Right lobe of liver (tissue), 6 donors: ENCODE data around the gene GTF2H4. TPM values are rescaled to one million over a fixed set of nuclear protein-coding genes. Genes with fewer than 3 reads are reported as not detected.
"Not testable (repeated sequence)": the region's sequence is repeated elsewhere in the genome, so short reads cannot be mapped to it uniquely, and the experiment has no call there.

Source experiments
- ATAC-seq, 4 donors: fragments of 200-7000 bp; cut with Tn5 transposase; one replicate each; pipeline ENCODE4 v1.9.1; 2020; ENCODE audit warnings: mild to moderate bottlenecking in 4 of 4, moderate library complexity in 4 of 4
- DNase-seq, 3 donors: peaks; one replicate each; pipeline ENCODE4 v3.0.0-alpha.2; 2020
- H3K27ac ChIP-seq, 3 donors: fragments of 200-600 bp; one replicate each; pipeline ENCODE4 v1.8.0; 2022
- H3K27me3 ChIP-seq, 2 donors: fragments of 200-600 bp; one replicate each; pipeline ENCODE4 v1.8.0; 2022
- H3K36me3 ChIP-seq, 4 donors: fragments of 200-600 bp; sonication (generic) in 1 of 4; one replicate each; pipeline versions ENCODE4 v1.5.1 to v1.8.0; 2017 to 2022; ENCODE audit warnings: control low read depth in 1 of 4
- H3K4me1 ChIP-seq, 4 donors: fragments of 200-600 bp; sonication (generic) in 1 of 4; one replicate each; pipeline versions ENCODE4 v1.5.1 to v1.8.0; 2017 to 2022; ENCODE audit warnings: control low read depth in 1 of 4
- H3K4me3 ChIP-seq, 3 donors: fragments of 200-600 bp; one replicate each; pipeline ENCODE4 v1.8.0; 2022
- H3K9me3 ChIP-seq, 4 donors: fragments of 200-600 bp; sonication (generic) in 1 of 4; one replicate each; pipeline versions ENCODE4 v1.5.1 to v1.8.0; 2017 to 2022; ENCODE audit warnings: control low read depth in 1 of 4
- CTCF ChIP-seq, 4 donors: fragments of 200-600 bp in 3 of 4; fragments of 450-650 bp in 1 of 4; IDR thresholded peaks; one replicate each; pipeline versions ENCODE4 v1.5.1 to v1.8.0; 2016 to 2022; ENCODE audit warnings: antibody characterized with exemption in 4 of 4, mild to moderate bottlenecking in 2 of 4
- POLR2A ChIP-seq: fragments of 450-650 bp; IDR thresholded peaks from one replicate; pipeline ENCODE4 v1.6.1; 2017; ENCODE audit warnings: antibody characterized with exemption, mild to moderate bottlenecking
- WGBS: methylation state at CpG from one replicate; pipeline ENCODE4 v1.1.6; 2018; ENCODE audit warnings: low coverage, low lambda C conversion rate; ENCODE audit not compliant: insufficient coverage; ENCODE audit errors: missing lambda C conversion rate; 5-methylcytosine and 5-hydroxymethylcytosine counted together
- intact Hi-C, 2 donors: fragments of 100-400 bp; cut with DNase I; formaldehyde crosslinking; loops; one replicate each; pipeline versions ENCODE4 v1.11.2 to v1.14.1; 2022
- total RNA-seq, 6 experiments: library from RNA; depleted of rRNA in 2 of 6; stranded (reverse); fragments of >200 nt in 2 of 6; fragmentation: NEBNext Ultra II Directional in 3 of 6; extraction: Animal tissue kit (Norgen Biotek cat#: 25700) in 3 of 6; gene quantifications; one replicate each; pipeline versions ENCODE4 v1.1.0 to v1.2.4, GENCODE V29; 2016 to 2023
- donor health status: DM: no; HTN: yes; CAD: no.
- donor health status: DM: no; HTN: no; CAD: no.
- donor health status: DM: no; HTN: no; CAD: no.
- donor health status: DM: no; HTN: yes; CAD: no.
- donor health status: DM: no; HTN: yes; CAD: no.

GTF2H4 gene
- total RNA-seq, 6 experiments from 2014 or later: 3.6 to 21.1 (median 17.3) TPM

GRCh38 chr6:30926644-30927043 lies 18.6 kb downstream of the GTF2H4 start:
- WGBS: 100% methylated on average over 2 of the region's 4 CpGs
- DNase-seq (no peak), ATAC-seq (peak in 3 of 4 donors; percentile 31 to 34 (median 32))
- Histone ChIP-seq H3K27me3 (no peaks in the 10 kb centered on the region), H3K4me3 (no peak overlapping the region), H3K27ac (no peak overlapping the region), H3K36me3 (peaks cover 0 to 42% (median 10%) of the 10 kb centered on the region in 4 donors), H3K9me3 (no peaks in the 10 kb centered on the region), H3K4me1 (no peaks in the 10 kb centered on the region)
- intact Hi-C loops: loop anchor here in 1 of 2 donors (10.0 kb wide), 1 partner anchor 128 kb away; no protein-coding TSS in a partner anchor
- TF ChIP-seq CTCF (IDR thresholded peaks at IDR 0.05): no peak
- TF ChIP-seq POLR2A: no peak

- H3K36me3 ChIP-seq: peaks cover 0 to 38% (median 10%) of the 10 kb centered on the region in 4 donors
- not testable (repeated sequence) for ATAC-seq, H3K4me3 ChIP-seq, H3K9me3 ChIP-seq, H3K4me1 ChIP-seq, DNase-seq, H3K27me3 ChIP-seq, H3K27ac ChIP-seq
- WGBS: 90% methylated on average over 3 of the region's 3 CpGs
- intact Hi-C loops: loop anchor here in 1 of 2 donors (10.0 kb wide), 1 partner anchor 128 kb away; no protein-coding TSS in a partner anchor
Observed at GRCh38 chr6:30927080-30927479, 19.1 kb downstream of the GTF2H4 start.

- no peak overlapping the region for H3K4me3 ChIP-seq
- ATAC-seq (no peak), DNase-seq (no peak)
- H3K4me1 ChIP-seq: no peaks in the 10 kb centered on the region
- intact Hi-C loops: loop anchor here in 1 of 2 donors (10.0 kb wide), 1 partner anchor 126 kb away; no protein-coding TSS in a partner anchor
- WGBS: 90% methylated on average over 3 of the region's 3 CpGs
- peaks cover 0 to 22% (median 4%) of the 10 kb centered on the region in 4 donors for H3K36me3 ChIP-seq
- no peaks in the 10 kb centered on the region for H3K9me3 ChIP-seq
- H3K27me3 ChIP-seq: no peaks in the 10 kb centered on the region
- H3K27ac ChIP-seq: no peak overlapping the region
- TF ChIP-seq CTCF (IDR thresholded peaks at IDR 0.05) (no peak), POLR2A (no peak)
Observed at GRCh38 chr6:30928677-30929076, 20.7 kb downstream of the GTF2H4 start.

GRCh38 chr6:30930506-30930905 lies 22.5 kb downstream of the GTF2H4 start:
- Histone ChIP-seq H3K9me3 (no peaks in the 10 kb centered on the region), H3K4me3 (no peak overlapping the region), H3K27me3 (no peaks in the 10 kb centered on the region), H3K36me3 (peaks cover 0 to 16% (median 2%) of the 10 kb centered on the region in 4 donors), H3K27ac (no peak overlapping the region), H3K4me1 (no peaks in the 10 kb centered on the region)
- intact Hi-C loops: loop anchor here in 1 of 2 donors (10.0 kb wide), 1 partner anchor 114 kb away; no protein-coding TSS in a partner anchor
- DNase-seq: no peak
- TF ChIP-seq CTCF (IDR thresholded peaks at IDR 0.05) (no peak), POLR2A (no peak)
- ATAC-seq: no peak
- 83% methylated on average over 2 of the region's 4 CpGs for WGBS

GRCh38 chr6:30931272-30931671 lies 23.3 kb downstream of the GTF2H4 start:
- TF ChIP-seq CTCF (IDR thresholded peaks at IDR 0.05): no peak
- TF ChIP-seq POLR2A: no peak
- 58% methylated on average over 7 of the region's 8 CpGs for WGBS
- intact Hi-C loops: loop anchor here in 1 of 2 donors (10.0 kb wide), 1 partner anchor 114 kb away; no protein-coding TSS in a partner anchor
- H3K27me3 ChIP-seq: no peaks in the 10 kb centered on the region
- peaks cover 0 to 8% (median under 1%) of the 10 kb centered on the region in 4 donors for H3K36me3 ChIP-seq
- no peaks in the 10 kb centered on the region for H3K9me3 ChIP-seq
- DNase-seq (no peak), ATAC-seq (no peak)
- H3K4me1 ChIP-seq: no peaks in the 10 kb centered on the region
- H3K4me3 ChIP-seq: no peak overlapping the region
- no peak overlapping the region for H3K27ac ChIP-seq
